ENCODE measurements around the gene IGFALS.
A peak's percentile ranks its signal among the peaks of the same experiment; 100 is the strongest.

IGFALS gene

DNA sequence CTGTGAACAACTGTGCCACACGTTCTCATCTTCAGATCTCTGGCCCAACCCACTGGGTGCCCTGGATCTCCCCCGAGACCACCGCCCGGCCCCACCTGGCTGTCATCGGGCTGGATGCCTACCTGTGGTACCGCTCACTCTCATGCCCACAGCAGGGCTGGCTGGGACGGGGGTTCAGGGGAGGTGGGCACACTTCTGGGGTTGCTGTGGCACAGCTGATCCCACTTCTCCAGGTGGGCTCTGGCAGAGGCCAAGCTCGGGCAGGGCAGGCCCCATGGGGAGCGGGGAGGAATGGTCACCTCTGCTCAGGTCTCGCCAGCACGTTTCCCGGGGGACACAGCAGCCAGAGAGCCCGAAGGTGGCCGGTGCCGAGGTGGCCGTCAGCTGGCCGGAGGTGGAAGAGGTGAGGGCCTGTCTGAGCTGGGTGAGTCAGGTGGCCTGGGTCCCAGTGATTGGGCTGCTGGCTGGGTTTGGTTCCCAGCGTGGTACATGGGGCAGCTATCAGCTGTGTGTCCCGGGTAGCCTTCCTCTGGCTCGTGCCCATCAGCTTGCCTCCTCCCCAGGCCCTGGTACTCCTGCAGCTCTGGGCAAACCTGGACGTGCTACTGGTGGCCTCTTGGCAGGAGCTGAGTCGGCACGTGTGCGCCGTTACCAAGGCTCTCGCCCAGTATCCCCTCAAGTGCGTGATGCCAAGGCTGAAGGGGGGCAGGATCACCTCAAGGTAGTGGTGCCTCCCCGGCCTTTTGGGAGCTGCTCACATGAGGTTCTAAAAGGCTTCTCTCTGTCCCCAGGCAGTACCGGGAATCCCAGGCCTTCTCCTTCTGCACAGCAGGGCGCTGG, 18.3 kb downstream of the IGFALS start:
- DNase-seq, result no peak

GRCh38 chr16:1774448-1774780, 19.1 kb downstream of the IGFALS start:
- DNase-seq, result no peak

- no peak for DNase-seq
These were observed 19.6 kb downstream of the IGFALS start for GRCh38 chr16:1773703-1774447.

DNA sequence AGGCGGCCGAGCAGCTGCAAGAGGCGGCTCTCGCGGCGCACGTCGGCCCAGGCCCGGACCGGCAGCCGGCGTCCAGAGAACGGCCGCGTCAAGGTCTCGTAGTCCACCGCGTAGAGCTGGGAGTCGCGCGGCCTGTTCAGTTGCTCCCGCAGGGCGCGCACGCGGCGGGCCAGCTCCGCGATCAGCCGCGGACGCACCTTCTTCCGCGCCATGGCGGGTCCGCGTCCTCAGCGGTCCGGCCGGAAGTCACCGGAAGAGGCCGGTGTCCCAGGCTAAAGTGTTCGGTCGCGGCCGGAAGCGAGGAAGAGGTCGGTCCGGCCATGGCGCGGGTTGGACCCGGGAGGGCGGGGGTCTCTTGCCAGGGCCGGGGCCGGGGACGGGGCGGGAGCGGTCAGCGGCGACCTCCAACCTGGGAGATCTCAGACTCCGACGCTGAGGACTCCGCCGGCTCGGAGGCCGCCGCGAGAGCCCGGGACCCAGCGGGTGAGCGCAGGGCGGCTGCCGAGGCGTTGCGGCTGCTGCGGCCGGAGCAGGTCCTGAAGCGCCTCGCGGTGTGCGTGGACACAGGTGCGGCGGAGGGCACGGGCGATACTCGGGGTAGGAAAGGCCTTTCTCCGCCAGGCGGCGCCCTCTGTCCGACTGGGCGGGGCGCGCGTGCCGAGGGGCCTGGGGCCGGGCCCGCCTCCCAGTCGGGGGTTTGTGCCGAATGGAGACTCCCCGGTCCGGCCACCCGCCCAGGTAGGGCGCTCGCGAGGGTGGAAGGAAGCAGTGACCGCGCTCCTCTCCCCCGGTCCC, 20.4 kb downstream of the IGFALS start, which contains the start of gene MRPS34:
Gene MRPS34 (minus strand): TSS at position 227 of the 795 bp plus-strand sequence. CDS start 15 bp downstream, at position 212.
- DNase-seq, result peak; percentile 65 to 68

DNA sequence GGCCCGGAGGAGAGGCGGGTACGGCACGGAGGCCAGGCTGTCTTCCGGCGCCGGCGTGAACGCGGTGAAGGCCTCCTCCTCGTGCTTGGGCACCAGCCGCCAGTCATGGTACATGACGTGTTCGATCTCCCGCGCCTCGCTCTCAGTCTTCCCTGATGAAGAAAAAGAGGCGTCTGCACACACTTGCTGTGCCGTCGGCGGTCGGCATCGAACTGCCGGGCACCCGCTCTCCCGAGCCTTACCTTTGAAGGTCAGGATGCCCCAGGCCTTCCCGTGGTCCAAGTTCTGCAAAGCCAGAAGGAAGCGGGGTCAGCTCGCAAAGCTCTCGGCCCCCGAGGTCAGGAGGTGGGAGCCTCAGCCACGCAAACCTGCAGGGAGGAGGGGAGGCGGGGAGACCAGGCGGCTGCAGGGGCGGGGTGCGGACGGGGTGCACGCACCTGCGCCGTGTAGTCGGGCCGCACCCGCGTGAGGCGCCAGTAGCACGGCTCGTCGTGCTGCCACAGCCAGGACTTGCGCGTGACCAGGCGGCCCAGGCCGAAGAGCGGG, 21.1 kb downstream of the IGFALS start, which contains the start of gene EME2:
Gene EME2 (plus strand): TSS at position 449 of the 546 bp plus-strand sequence. CDS start 418 bp downstream, outside the sequence.
- peak; percentile 36 to 42 for DNase-seq

GRCh38 chr16:1771864-1772361, 21.6 kb downstream of the IGFALS start:
- no peak for DNase-seq

- peak; percentile 63 to 64 for DNase-seq
These were observed 22.2 kb downstream of the IGFALS start, which contains the start of gene NME3 for GRCh38 chr16:1771188-1771863. NME3 (minus strand) TSS chr16:1771543; CDS start chr16:1771534, 9 bp downstream.

DNA sequence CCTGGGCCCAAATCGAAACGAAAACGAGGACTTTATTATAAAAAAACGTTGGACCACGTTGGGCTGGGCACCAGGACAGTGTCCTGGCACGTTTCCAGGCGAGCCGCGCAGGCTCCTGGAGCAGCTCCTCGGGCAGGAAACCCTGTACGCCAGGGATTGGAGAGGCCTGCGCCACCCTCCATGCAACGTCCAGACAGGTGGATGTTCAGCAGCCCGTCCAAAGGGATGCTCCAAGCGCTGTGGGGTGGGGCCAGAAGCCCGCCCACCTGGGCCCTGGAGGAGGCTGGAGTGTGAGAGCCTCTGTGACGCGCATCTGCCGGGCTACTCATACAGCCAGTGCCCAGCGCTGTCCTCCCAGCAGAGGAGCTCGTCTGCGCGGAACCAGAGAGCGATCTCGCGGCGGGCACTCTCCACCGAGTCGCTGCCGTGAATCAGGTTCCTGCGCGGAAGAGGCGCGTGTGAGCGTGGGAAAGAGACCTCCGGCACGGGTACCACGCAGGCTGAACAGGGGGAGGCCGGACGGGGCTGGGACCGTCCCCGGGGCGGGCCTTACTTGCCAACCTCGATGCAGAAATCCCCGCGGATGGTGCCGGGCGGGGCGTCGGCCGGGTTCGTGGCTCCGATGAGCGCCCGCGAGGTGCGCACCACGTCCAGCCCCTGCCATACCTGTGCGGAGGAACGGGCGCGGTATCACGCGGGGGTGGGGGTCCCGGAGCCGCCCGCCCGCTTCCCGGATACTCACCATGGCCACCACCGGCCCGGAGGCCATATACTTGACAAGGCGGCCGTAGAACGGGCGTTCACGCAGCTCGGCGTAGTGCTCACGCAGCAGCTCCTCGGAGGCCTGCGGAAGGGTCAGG, 22.9 kb downstream of the IGFALS start:
- peak; percentile 26 to 31 for DNase-seq

- no peak for DNase-seq
These were observed 23.9 kb downstream of the IGFALS start for GRCh38 chr16:1769402-1770300.

- DNase-seq, result no peak
These were observed 24.6 kb downstream of the IGFALS start for GRCh38 chr16:1768767-1769401.

GRCh38 chr16:1768061-1768766, 25.3 kb downstream of the IGFALS start:
- DNase-seq, result no peak

DNA sequence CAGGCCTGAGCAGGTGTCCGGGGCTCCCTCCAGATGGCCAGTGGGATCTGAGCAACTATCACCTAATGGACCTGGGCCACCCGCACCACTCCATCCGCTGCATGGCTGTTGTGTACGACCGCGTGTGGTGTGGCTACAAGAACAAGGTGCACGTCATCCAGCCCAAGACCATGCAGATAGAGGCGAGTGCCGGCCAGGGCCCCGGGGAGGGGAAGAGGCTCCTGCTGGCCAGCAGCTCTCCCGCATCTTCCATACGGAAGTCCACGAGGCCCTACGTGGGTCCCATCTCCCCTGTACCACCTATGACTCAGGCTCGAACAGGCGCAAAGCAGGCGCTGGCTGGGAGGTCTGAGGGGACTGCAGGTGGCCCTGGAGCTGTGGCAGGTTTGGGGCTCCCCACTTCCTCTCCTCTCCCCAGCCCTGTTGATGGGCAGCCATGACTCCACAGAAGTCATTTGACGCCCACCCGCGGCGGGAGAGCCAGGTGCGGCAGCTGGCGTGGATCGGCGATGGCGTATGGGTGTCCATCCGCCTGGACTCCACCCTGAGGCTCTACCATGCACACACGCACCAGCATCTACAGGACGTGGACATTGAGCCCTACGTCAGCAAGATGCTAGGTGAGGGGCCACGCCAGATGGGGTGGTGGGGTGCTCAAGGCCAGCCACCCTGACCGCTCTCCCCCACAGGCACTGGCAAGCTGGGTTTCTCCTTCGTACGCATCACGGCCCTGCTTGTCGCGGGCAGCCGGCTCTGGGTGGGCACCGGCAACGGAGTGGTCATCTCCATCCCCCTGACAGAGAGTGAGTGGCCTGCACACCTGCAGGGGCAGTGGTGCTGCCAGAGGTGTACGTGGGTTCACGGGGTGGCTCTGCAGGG, 26.1 kb downstream of the IGFALS start:
- DNase-seq, result no peak

DNA sequence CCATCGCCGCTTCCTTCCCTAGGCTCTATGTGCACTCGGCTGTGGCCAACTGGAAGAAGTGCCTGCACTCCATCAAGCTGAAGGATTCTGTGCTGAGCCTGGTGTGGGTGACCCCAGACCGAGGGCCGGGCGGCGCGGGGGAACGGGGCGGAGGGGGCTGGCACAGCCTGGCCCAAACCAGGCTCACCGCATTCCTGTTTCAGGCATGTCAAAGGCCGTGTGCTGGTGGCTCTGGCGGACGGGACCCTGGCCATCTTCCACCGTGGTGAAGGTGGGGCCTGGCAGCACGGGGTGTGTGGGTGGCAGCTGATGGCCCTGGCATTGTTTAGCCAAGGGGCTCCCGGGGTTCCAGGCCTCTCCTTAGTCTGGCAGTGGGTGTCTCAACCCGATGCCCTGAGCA, 26.8 kb downstream of the IGFALS start:
- DNase-seq, result no peak

GRCh38 chr16:1766231-1766630, 27.3 kb downstream of the IGFALS start:
- DNase-seq, result no peak

DNA sequence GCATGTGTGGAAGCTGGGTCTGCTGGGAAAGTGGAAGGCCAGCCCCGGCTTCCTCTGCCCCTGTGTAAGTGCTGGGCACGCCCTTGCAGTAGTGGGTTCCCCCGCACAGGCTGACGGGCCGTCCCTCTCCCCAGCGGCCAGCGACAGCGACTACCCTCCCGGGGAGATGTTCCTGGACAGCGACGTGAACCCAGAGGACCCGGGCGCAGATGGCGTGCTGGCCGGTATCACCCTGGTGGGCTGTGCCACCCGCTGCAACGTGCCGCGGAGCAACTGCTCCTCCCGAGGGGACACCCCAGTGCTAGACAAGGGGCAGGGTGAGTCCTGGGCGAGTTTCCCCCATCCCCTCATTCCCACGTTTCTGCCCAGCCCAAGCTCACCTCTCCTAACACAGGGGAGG, 27.7 kb downstream of the IGFALS start:
- DNase-seq, result no peak

- DNase-seq, result no peak
These were observed 28.5 kb downstream of the IGFALS start for GRCh38 chr16:1764971-1765370.

Measured in activated CD4-positive, alpha-beta T cell treated with anti-CD3 and anti-CD28 coated beads, Interleukin-2, amount 50 U/mL, for 4 hours (primary cell).